B cell (primary cell): ENCODE results near the gene TAF10.

Source experiments
- CTCF ChIP-seq: fragments of 200-600 bp; IDR thresholded peaks from one replicate; pipeline ENCODE4 v1.8.0; 2022; ENCODE audit warnings: antibody characterized with exemption, mild to moderate bottlenecking
- EZH2 ChIP-seq: IDR thresholded peaks from 2 replicates; pipeline ENCODE4 v1.6.1; 2012; ENCODE audit warnings: borderline replicate concordance, low read depth, mild to moderate bottlenecking, moderate library complexity, low read length; ENCODE audit not compliant: insufficient read depth, poor library complexity, severe bottlenecking

- no peak for TF ChIP-seq CTCF
- no peak for TF ChIP-seq EZH2
Measured at GRCh38 chr11:6653097-6653496, 41.1 kb upstream of the TAF10 start.
